Activated CD4-positive, alpha-beta T cell treated with anti-CD3 and anti-CD28 coated beads for 48 hours (primary cell): ENCODE results near the gene ATP1A4.

Experiments
- DNase-seq: peaks from one replicate; pipeline ENCODE4 v3.0.0-alpha.2; 2020

Gene ATP1A4

DNA sequence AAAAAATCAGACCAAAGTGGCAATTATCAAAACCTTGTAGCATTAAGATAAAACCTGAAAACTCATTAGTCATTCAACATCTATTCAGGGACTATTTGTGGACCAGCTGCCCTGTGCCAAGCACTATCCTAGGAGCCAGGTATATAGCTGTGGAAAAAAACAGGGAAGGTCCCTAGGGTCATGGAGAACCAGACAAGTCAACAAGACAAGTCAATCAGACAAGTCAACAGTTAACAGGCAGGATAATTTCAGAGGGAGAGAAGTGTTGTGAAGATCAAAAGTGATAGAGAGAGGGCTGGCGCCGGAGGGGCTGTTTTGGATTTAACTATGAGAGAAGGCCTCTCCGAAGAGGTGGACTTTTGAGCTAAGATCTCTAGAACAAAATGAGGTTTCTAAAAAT is 3.3 kb upstream of the ATP1A4 start:
- DNase-seq = no peak

- no peak for DNase-seq
These were observed 2.2 kb upstream of the ATP1A4 start for GRCh38 chr1:160149233-160149632.

- no peak for DNase-seq
These were observed 1.7 kb upstream of the ATP1A4 start for GRCh38 chr1:160149716-160150115.

GRCh38 chr1:160154790-160155189 is 3.4 kb downstream of the ATP1A4 start:
- DNase-seq = no peak

- DNase-seq = no peak
These were observed 5.0 kb downstream of the ATP1A4 start for GRCh38 chr1:160156361-160156760.

GRCh38 chr1:160157174-160157573 is 5.8 kb downstream of the ATP1A4 start:
- DNase-seq = no peak

GRCh38 chr1:160158031-160158430 is 6.6 kb downstream of the ATP1A4 start:
- no peak for DNase-seq

DNA sequence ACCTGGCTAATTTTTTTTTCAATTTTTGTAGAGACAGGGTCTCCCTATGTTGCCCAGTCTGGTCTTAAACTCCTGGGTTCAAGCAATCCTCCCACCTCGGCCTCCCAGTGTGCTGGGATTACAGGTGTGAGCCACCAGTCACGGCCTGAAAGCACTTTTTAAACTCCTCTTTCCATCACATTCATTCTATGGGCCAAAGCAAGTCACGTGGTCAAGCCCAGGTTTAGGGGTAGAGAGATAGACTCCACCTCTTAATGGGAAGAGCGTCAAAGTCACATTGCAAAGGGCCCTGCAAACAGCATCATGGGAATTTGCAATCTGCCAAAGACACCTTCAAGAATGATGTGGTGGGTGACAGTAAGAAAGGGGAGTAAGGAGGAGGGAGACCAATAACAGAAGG is 7.1 kb downstream of the ATP1A4 start:
- DNase-seq = no peak

DNA sequence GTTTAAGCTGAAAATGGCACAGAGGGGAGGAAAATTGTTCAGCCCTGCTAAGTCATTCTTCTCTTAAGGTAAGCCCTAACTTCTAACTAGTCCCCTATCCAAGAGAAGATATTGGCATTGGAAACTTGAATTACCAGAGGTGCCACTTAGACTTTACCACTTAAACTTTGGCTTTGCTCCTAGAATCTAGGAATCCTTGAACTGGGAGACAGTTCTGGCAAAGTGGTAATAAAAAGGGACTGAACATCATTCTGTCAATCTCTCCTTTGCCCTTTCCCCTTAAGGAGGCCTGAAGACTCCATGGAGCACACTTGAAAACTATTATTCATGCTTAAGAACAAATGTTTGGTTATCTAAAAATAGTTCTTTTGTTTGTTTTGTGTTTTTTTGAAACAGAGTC is 8.4 kb downstream of the ATP1A4 start:
- DNase-seq = no peak

- DNase-seq = no peak
These were observed 10.7 kb downstream of the ATP1A4 start for GRCh38 chr1:160161965-160162705.

- DNase-seq = no peak
These were observed 11.5 kb downstream of the ATP1A4 start for GRCh38 chr1:160162931-160163330.

DNA sequence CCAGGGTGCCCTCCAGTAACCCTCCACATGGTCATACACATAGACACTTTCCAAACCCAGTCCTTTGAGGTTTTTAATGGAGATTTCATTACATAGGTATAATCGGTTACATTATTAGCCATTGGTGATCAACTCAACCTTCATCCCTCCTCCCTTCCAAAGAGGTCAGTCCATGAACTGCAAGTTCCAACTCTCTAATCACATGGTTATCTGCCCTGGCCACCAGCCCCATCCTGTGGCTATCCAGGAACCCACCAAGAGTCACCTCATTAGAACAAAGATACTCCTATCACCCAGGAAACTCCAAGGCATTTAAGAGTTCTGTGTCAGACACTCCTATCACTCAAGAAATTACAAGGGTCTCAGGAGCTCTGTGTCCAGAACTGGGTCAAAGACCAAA is 12.2 kb downstream of the ATP1A4 start:
- no peak for DNase-seq

GRCh38 chr1:160164121-160164520 is 12.7 kb downstream of the ATP1A4 start:
- no peak for DNase-seq

GRCh38 chr1:160166166-160166868 is 14.9 kb downstream of the ATP1A4 start:
- no peak for DNase-seq

DNA sequence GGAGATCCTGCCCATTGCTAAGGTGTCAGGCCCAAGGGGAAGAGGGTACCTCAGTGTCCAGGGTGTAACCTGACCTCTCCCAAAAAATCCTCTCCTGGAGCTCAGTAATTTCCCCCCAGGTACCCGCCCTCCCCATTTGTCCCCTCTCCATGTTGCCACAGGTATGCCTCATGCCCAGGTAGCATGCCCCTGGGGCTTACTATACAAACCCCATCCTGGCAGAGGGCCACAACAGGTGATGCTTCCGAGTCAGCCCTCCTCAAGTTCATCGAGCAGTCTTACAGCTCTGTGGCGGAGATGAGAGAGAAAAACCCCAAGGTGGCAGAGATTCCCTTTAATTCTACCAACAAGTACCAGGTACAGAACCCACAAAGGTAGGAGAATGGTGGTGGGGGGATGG is 15.7 kb downstream of the ATP1A4 start:
- no peak for DNase-seq

DNA sequence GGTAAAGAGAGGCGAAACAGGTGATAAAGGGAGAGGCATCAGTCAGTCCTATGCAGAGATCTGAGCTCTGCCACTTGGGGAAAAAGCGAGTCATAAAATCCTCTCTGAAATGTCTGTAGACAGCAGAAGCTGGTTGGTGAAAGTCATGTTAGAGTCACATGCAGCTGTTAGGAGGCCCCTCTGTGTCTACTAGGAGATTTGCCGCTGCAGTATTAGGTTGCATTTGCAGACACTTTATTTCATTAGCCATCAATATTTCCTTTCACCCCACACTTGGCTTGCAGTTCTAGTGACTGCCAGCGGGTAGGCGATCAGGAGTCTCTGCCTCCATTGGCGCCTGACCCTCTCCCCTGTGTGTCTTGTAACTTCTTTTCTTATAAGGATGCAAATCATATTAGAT is 16.2 kb downstream of the ATP1A4 start:
- DNase-seq = peak; percentile 32

- DNase-seq = no peak
These were observed 16.6 kb downstream of the ATP1A4 start for GRCh38 chr1:160168016-160168415.

- DNase-seq = no peak
These were observed 17.4 kb downstream of the ATP1A4 start for GRCh38 chr1:160168609-160169369.

DNA sequence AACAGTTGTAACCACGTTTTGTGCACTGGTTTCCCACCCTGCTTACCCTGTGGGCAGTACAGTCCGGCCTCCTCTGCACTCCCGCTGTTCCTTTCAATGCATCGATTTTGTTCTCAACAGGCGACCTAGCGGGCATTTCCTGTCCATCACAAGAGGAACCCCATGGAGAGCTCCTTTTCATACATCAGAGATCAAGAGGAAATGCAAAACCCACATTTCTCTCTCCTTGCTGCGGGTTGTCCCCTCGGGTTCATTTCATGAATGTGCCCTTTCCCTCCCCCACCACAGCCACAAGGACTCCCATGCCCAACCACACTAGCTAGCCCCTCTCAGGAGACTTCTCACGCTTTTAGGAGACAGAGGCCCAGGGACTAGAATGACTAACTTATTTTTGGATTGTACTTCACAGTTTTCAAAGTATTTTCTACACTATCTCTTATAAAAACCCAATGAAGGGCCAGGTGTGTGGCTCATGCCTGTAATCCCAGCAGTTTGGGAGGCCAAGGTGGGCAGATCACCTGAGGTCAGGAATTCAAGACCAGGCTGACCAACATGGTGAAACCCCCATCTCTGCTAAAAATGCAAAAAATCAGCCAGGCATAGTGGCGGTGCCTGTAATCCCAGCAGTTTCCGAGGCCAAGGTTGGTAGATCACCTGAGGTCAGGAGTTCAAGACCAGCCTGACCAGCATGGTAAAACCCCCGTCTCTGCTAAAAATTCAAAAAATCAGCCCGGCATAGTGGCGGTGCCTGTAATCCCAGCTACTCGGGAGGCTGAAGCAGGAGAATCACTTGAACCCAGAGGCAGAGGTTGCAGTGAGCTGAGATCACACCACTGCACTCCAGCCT is 18.4 kb downstream of the ATP1A4 start:
- DNase-seq = peak; percentile 57

- DNase-seq = no peak
These were observed 20.0 kb downstream of the ATP1A4 start for GRCh38 chr1:160171354-160171753.

DNA sequence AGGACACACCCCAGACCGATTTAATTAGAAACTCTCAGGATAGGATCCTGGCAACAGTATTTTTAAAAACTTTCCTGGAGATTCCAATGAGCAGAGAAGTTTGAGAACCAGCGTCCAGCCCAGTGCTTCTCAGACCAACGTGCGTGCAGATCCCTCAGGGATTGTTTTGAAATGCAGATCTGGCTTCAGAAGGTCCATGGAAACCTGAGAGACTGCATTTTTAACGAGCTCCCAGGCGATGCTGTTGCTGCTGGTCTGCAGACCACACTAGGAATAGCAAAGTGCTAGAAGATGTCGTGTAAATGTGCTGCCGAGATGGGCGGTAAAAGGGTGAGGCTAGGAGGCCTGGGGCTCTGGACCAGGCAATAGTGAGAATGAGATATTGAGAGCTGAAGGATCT is 20.6 kb downstream of the ATP1A4 start:
- no peak for DNase-seq

DNA sequence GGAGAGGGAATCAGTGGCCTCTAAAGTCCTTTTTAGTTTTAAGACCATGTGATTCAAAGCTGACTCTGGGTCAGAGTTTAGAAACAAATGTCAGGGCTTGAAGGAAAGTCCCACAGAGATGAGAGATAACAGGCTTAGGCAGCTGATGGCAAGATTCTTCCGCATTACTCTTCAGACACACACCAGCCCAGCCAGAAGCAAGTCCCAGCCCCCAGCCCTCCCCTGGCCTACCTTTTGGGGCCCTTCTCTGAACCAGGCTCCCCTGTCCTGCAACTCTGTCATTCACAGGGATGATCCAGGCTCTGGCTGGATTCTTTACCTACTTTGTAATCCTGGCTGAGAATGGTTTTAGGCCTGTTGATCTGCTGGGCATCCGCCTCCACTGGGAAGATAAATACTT is 25.8 kb downstream of the ATP1A4 start:
- DNase-seq = no peak

DNA sequence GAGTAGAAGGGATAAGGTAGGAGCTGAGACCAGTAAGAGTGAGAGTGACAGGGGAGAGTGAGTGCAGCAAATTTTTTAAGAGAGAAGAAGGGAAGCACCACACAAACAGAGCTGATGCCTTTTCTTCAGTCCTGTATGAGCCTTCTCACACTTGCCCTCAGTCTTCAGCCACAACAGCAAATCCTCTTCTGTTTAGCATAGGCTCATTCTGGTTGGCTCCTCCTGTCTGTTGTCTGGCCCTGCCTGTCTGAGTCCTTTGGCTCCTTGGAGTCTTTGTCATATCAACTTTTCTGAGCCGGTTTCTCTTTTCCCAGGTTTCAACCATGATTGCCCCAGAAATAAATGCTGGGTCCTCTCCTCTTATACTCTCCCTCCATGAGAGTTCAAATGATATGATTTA is 26.3 kb downstream of the ATP1A4 start:
- no peak for DNase-seq
